ENCODE results near the gene SNCA.

The SNCA gene

GRCh38 chr4:89707467-89707866 is 129.5 kb downstream of the SNCA start:
- no peak for DNase-seq (ENCODE audit: low read depth, low spot score)

DNA sequence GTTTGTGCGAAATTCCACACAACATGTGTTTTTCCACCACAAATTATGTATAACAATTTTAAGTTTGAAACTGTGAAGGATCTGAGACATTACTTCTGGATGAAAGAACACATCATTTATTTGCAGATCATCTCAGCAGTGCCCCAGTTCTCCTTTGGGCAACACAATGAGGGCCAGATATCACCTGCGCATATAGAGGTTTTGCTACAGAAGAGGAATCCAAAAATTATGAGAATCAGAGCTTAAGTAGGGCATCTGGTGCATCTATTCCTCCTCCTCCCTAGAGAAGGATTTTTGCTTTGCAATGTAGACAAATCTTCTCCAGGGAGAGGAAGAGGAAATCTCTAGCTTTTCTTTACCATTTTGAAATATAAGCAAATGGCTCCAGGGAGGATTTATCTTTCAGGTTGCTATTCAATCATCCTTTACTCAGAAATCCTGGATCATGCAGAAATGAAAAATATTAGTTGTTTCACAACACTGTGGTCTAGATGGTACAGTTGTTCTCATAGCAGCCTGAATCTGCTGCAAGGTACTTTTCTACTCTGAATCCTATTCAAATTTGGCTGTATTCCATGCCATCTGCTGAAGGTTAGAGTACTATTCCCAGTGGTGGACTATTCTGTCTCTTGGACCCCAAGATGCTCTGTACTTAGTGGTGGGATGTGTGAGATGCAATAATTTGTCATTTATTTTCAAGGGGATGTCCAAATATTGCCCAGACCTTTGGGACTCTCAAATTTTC is 132.1 kb downstream of the SNCA start:
- DNase-seq (ENCODE audit: low read depth, low spot score): no peak

- no peak for DNase-seq (ENCODE audit: low read depth, low spot score)
Measured at GRCh38 chr4:89703829-89704590, 133.0 kb downstream of the SNCA start.

DNA sequence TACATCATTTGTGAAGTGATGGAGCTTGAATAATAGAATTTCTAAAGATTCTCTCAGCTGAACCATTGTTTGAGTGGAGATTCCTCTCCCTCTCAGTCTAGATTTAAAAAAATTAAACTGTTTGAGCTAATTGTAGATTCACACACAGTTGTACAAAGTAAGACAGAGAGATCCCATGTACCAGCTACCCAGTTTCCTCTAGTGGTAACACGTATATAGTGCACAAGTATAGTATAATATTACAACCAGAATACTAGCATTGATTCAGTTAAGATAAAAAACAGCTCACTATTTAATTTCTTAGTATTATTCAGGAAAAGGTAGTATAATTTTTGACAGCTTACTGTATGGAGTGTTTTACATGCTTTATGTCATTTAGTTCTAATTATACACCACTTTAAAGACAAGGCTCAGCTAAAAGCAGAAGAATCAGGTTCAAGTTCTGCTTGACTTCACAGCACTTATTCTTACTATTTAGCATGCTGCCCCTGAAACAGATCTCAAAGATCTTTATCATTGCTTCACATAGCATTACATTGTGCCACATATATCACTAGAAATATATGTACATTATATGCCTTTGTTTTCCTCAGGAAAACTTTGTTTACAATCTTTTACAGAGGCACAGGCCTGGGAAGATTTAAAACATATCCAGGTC is 136.1 kb downstream of the SNCA start:
- DNase-seq (ENCODE audit: low read depth, low spot score): no peak

- no peak for DNase-seq (ENCODE audit: low read depth, low spot score)
Measured at GRCh38 chr4:89685690-89686089, 151.3 kb downstream of the SNCA start.

DNA sequence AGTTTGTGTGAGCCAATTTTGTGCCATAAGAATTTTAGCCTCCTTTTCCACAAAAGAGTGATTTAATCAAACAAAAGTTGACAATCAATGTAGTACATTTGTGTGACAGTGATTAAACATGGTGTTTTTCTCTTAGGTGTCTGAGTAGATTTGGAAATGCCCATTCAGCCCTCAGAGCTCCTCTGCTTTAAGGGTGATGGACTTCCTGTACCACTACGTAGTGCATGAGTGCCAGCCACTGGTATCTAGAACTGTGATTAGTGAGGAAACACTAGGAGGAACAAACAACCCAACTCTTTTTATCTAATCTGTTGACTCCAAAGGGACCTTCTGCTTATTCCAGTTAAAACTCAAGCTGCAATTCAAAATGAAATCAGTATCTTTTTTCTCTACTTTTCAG is 151.7 kb downstream of the SNCA start:
- DNase-seq (ENCODE audit: low read depth, low spot score): no peak

DNA sequence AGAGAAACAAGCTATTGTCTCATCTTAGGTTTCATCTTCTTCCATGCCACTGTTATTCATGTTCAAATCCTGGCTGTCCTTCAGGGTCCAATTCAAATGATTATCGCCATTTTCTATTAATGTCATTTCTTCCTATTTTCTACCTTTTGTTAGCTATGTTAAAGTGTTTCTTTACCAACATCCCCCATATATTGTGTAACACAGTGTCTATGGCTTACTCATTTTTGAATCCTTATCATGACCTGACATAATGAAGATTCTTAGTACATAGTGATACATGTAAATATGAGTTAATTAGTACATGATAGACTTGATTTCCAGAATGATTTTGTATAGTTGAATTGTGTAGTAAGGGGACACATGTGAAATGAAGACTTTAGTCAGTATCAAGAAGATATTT is 152.4 kb downstream of the SNCA start:
- DNase-seq (ENCODE audit: low read depth, low spot score): no peak

GRCh38 chr4:89682808-89683207 is 154.2 kb downstream of the SNCA start:
- no peak for DNase-seq (ENCODE audit: low read depth, low spot score)

GRCh38 chr4:89681671-89682070 is 155.3 kb downstream of the SNCA start:
- no peak for DNase-seq (ENCODE audit: low read depth, low spot score)

- no peak for DNase-seq (ENCODE audit: low read depth, low spot score)
Measured at GRCh38 chr4:89681219-89681618, 155.7 kb downstream of the SNCA start.

- no peak for DNase-seq (ENCODE audit: low read depth, low spot score)
Measured at GRCh38 chr4:89674876-89675459, 162.0 kb downstream of the SNCA start.
